OCI-LY3 (cell line): ENCODE results near the gene NSD1.

Source experiments
- CTCF ChIP-seq: fragments of 200-600, 300-600 bp; sonication (generic); IDR thresholded peaks from 2 replicates; pipeline ENCODE4 v1.5.1; 2014; ENCODE audit warnings: antibody characterized with exemption, low read length, low read depth
- EZH2phosphoT487 ChIP-seq: fragments of 200-600 bp; shearing (Covaris generic); IDR thresholded peaks from 2 replicates; pipeline ENCODE4 v1.6.1; 2018; ENCODE audit warnings: antibody characterized with exemption, mixed run types, low read depth

GRCh38 chr5:177133853-177134696, 502 bp downstream of the NSD1 start:
- no peak for TF ChIP-seq CTCF
- no peak for TF ChIP-seq EZH2phosphoT487
